Neuron (in vitro differentiated cells): ENCODE results near the gene CD70.
"Not testable (repeated sequence)": the region's sequence is repeated elsewhere in the genome, so short reads cannot be mapped to it uniquely, and the experiment has no call there.

Source experiments
- H2AFZ ChIP-seq: one replicate; pipeline ENCODE4 v1.6.1; 2013; ENCODE audit warnings: low read depth, mild to moderate bottlenecking, inconsistent platforms, low read length, moderate library complexity
- H3K27me3 ChIP-seq: one replicate; pipeline ENCODE4 v1.6.1; 2013; ENCODE audit warnings: low read length; ENCODE audit not compliant: insufficient read depth
- H3K36me3 ChIP-seq: one replicate; pipeline ENCODE4 v1.6.1; 2013; ENCODE audit warnings: low read length; ENCODE audit not compliant: insufficient read depth
- H3K4me1 ChIP-seq: one replicate; pipeline ENCODE4 v1.6.1; 2013; ENCODE audit warnings: low read length; ENCODE audit not compliant: insufficient read depth
- H3K4me3 ChIP-seq: 2 replicates; pipeline ENCODE4 v1.5.1; 2013; ENCODE audit warnings: mild to moderate bottlenecking, low read length, moderate library complexity
- H3K9me3 ChIP-seq: one replicate; pipeline ENCODE4 v1.6.1; 2013; ENCODE audit warnings: low read length

Gene CD70

DNA sequence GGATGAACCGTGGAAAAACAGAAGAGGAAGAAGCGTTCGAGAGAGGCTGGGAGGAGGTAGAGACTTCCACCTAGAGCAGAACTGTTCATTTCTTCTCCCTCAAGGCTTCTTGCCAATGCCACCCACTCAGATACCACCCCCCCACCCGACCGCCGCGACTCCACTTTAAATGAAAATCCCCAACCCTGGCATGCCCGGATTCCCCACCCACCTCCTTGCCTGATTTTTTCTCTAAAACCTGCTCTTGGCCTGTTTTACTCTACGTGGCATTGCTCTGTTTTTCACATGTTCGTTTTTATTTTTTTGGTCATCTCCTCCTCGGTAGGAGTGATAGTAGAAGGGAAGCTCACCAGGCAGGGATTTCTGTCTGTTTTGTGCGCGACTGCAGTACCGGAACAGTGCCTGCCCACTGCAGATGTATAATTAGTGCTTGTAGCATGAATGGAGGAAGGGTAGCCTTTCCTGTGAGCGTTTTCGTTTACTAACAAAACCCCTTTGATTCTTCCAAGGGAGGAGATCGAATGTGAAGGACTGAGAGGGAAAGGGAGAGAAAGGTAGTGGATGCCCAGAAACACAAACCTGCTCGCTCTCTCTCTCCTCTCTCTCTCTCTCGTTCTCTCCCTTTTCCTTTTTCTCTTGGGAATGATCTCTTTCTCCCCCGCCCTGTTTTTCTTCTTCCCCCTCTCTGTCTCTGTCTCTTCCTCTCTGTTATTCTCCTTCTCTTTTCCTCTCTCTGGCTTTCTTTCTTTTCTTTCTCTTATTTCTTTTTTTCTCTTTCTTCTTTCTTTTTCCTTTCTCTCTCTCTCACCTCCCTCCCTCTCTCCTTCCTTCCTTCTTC lies 2.2 kb downstream of the CD70 start:
- Histone ChIP-seq H3K4me3 (no peak overlapping the region), H2AFZ (no peak overlapping the region), H3K27me3 (peaks cover 56% of the 10 kb centered on the region)

GRCh38 chr19:6587998-6588507 lies 2.9 kb downstream of the CD70 start:
- Histone ChIP-seq H2AFZ (no peak overlapping the region), H3K27me3 (peaks cover 56% of the 10 kb centered on the region), H3K36me3 (no peaks in the 10 kb centered on the region), H3K4me3 (no peak overlapping the region), H3K4me1 (peaks cover 9% of the 10 kb centered on the region), H3K9me3 (no peaks in the 10 kb centered on the region)

More for the DNA sequence above, 2.2 kb downstream of the CD70 start:
- no peaks in the 10 kb centered on the region for H3K9me3 ChIP-seq
- H3K4me1 ChIP-seq: peaks cover 9% of the 10 kb centered on the region
- no peaks in the 10 kb centered on the region for H3K36me3 ChIP-seq

DNA sequence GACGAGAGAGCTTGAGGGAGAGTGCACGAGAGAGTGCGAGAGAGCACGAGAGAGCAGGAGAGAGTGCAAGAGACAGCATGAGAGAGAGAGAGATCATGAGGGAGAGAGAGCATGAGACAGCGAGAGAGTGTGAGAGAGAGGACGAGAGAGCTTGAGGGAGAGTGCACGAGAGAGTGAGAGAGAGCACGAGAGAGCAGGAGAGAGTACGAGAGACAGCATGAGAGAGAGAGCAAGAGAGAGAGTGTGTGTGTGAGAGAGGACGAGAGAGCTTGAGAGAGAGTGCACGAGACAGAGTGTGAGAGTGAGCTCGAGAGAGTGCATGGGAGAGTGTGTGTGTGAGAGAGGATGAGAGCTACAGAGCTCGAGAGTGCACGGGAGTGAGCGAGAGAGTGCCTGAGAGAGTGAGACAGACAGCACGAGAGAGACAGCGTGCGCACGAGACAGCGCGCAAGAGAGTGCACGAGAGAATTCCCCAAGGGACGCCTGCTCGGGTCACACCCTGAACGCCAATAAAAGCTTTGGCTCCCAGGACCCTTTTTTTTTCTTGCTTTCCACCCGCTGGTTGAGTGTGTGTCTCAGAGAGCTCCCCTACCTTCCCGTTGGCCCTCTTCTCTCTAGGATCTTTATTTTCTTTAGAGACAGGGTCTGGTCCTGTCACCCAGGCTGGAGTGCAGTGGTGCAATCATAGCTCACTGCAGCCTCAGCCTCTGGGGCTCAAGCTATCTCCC lies 3.7 kb downstream of the CD70 start:
- Histone ChIP-seq H3K4me1 (peaks cover 9% of the 10 kb centered on the region), H2AFZ (no peak overlapping the region), H3K27me3 (peaks cover 56% of the 10 kb centered on the region), H3K36me3 (no peaks in the 10 kb centered on the region), H3K4me3 (peak overlapping the region; percentile 15), H3K9me3 (no peaks in the 10 kb centered on the region)

DNA sequence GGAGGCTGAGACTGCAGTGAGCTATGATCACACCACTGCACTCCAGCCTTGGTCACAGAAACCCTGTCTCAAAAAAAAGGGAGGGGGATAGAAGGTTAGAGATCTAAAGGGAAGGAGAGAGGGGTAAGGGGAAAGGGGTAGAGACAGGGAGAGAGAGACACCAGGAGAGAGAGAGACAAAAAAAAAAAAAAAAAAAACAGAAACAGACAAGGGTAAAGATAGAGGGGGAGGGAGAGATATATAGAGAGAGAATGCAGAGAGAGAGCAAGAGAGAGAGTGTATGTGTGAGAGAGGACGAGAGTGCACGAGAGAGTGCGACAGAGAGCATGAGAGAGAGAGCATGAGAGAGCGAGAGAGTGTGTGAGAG lies 4.2 kb downstream of the CD70 start:
- Histone ChIP-seq H3K4me1 (peaks cover 9% of the 10 kb centered on the region), H3K36me3 (no peaks in the 10 kb centered on the region), H2AFZ (no peak overlapping the region), H3K9me3 (no peaks in the 10 kb centered on the region), H3K4me3 (no peak overlapping the region), H3K27me3 (peaks cover 56% of the 10 kb centered on the region)

DNA sequence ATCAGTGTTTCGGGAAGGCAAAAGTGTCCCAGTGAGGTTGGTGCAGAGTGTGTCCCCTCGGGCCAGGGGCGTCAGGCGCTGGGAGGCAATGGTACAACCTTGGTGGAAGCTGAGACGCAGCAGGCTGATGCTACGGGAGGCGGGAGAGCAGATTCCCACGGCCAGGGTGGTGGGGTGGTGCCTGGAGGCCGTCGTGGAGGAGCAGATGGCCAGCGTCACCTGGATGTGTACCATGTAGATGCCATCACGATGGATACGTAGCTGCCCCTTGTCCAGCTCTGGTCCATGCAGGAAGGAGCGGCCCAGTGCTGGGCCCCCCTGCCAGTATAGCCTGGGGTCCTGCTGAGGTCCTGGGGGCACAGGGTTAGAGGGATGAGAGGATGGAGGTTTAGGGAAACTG lies 4.9 kb downstream of the CD70 start:
- H3K4me3 ChIP-seq: no peak overlapping the region
- no peak overlapping the region for H2AFZ ChIP-seq
- peaks cover 51% of the 10 kb centered on the region for H3K27me3 ChIP-seq
- H3K36me3 ChIP-seq: no peaks in the 10 kb centered on the region
- H3K9me3 ChIP-seq: no peaks in the 10 kb centered on the region
- peaks cover 9% of the 10 kb centered on the region for H3K4me1 ChIP-seq

DNA sequence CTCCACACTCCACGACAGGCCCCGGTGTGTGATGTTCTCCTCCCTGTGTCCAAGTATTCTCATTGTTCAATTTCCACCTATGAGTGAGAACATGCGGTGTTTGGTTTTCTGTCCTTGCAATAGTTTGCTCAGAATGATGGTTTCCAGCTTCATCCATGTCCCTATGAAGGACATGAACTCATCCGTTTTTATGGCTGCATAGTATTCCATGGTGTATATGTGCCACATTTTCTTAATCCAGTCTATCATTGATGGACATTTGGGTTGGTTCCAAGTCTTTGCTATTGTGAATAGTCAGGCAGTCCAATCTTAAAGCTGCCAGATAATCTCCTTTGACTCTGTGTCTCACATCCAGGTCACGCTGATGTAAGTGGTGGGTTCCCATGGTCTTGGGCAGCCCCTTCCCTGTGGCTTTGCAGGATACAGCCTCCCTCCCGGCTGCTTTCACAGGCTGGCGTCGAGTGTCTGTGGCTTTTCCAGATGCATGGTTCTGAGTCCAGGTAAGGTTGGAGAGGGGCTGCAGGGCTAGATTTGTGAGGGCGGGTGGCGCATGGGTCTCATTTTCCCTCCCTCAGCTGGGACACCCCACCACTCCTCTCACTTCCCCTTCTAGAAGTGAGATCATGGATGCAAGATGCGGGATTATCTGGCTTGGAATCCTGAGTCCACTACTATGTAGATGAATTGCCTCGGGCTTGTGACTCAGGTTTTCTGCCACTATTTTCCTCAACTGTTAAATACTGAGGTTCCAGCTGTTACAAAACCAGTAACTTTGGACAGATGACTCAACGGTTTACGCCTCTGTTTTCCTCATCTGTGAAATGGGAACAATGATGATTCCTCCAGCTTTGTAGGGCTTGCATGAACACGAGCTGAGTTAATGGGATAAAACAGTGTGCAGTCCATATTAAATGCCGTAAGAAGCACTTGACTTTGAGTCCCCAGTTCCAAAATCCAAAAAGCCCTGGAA lies 8.2 kb downstream of the CD70 start:
- not testable (repeated sequence) for H3K36me3 ChIP-seq, H3K4me1 ChIP-seq, H2AFZ ChIP-seq, H3K4me3 ChIP-seq, H3K9me3 ChIP-seq
- H3K27me3 ChIP-seq: peaks cover 19% of the 10 kb centered on the region

DNA sequence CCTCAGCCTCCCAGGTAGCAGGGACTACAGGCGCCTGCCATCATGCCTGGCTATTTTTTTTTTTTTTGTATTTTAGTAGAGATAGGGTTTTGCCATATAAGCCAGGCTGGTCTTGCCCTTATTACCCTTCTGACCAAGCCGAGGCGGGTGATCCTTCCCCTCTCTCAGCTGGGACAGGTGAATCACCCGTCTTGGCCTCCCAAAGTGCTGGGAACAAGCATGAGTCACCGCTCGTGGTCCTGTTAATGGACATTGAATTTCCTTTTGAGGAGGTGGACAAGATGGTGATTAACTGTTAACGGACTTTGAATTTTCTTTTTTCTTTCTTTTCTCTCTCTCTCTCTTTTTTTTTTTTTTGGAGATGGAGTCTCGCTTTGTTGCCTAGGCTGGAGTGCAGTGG lies 10.6 kb downstream of the CD70 start:
- Histone ChIP-seq H3K9me3 (no peaks in the 10 kb centered on the region), H2AFZ (no peak overlapping the region), H3K36me3 (no peaks in the 10 kb centered on the region), H3K4me1 (peaks cover 12% of the 10 kb centered on the region), H3K4me3 (no peak overlapping the region), H3K27me3 (no peaks in the 10 kb centered on the region)

GRCh38 chr19:6579450-6580178 lies 11.3 kb downstream of the CD70 start:
- Histone ChIP-seq H2AFZ (no peak overlapping the region), H3K4me3 (no peak overlapping the region), H3K4me1 (peaks cover 12% of the 10 kb centered on the region), H3K27me3 (no peaks in the 10 kb centered on the region), H3K9me3 (no peaks in the 10 kb centered on the region), H3K36me3 (no peaks in the 10 kb centered on the region)

GRCh38 chr19:6577476-6578125 lies 13.3 kb downstream of the CD70 start:
- no peaks in the 10 kb centered on the region for H3K36me3 ChIP-seq
- H3K4me1 ChIP-seq: peaks cover 12% of the 10 kb centered on the region
- H3K9me3 ChIP-seq: no peaks in the 10 kb centered on the region
- peak overlapping the region; percentile 46 for H2AFZ ChIP-seq
- no peaks in the 10 kb centered on the region for H3K27me3 ChIP-seq
- no peak overlapping the region for H3K4me3 ChIP-seq

- Histone ChIP-seq H3K27me3 (no peaks in the 10 kb centered on the region), H3K4me1 (peaks cover 12% of the 10 kb centered on the region), H2AFZ (peak overlapping the region; percentile 46), H3K36me3 (no peaks in the 10 kb centered on the region), H3K9me3 (no peaks in the 10 kb centered on the region), H3K4me3 (no peak overlapping the region)
Measured at GRCh38 chr19:6576869-6577475, 14.0 kb downstream of the CD70 start.

- H2AFZ ChIP-seq: no peak overlapping the region
- H3K4me1 ChIP-seq: peaks cover 12% of the 10 kb centered on the region
- no peak overlapping the region for H3K4me3 ChIP-seq
- no peaks in the 10 kb centered on the region for H3K9me3 ChIP-seq
- H3K36me3 ChIP-seq: no peaks in the 10 kb centered on the region
- no peaks in the 10 kb centered on the region for H3K27me3 ChIP-seq
Measured at GRCh38 chr19:6573350-6573749, 17.6 kb downstream of the CD70 start.
